H1 (cell line): ENCODE measurements around the gene ZC3H12C. TPM values are rescaled to one million over a fixed set of nuclear protein-coding genes. Genes with fewer than 3 reads are reported as not detected.

Experiments
- BCL11A ChIP-seq, 2 experiments: IDR thresholded peaks; one replicate each; pipeline ENCODE4 v1.6.1; 2011; ENCODE audit warnings: low read depth in 2 of 2, low read length in 2 of 2, mild to moderate bottlenecking in 2 of 2
- CEBPB ChIP-seq: IDR thresholded peaks from 2 replicates; pipeline ENCODE4 v1.6.1; 2012; ENCODE audit warnings: low read depth, low read length
- CHD7 ChIP-seq: fragments of 300-600 bp; sonication (generic); IDR thresholded peaks from 2 replicates; pipeline ENCODE4 v1.7.1; 2012; ENCODE audit warnings: low read length, moderate library complexity, mild to moderate bottlenecking, inconsistent platforms; ENCODE audit not compliant: insufficient replicate concordance
- CTBP2 ChIP-seq: IDR thresholded peaks from 2 replicates; pipeline ENCODE4 v1.7.0; 2011; ENCODE audit warnings: borderline replicate concordance, mild to moderate bottlenecking, moderate library complexity, mixed read lengths, low read length; ENCODE audit not compliant: insufficient read depth, insufficient read length
- EZH2 ChIP-seq: fragments of 200-600 bp; sonication (generic); IDR thresholded peaks from 2 replicates; pipeline ENCODE4 v1.7.1; 2012; ENCODE audit warnings: low read depth, mild to moderate bottlenecking, moderate library complexity, low read length, inconsistent platforms; ENCODE audit not compliant: severe bottlenecking
- MAFK ChIP-seq: IDR thresholded peaks from 2 replicates; pipeline ENCODE4 v1.6.1; 2012; ENCODE audit warnings: low read depth, mild to moderate bottlenecking, improper control_type of control experiment, low read length
- SP2 ChIP-seq: IDR thresholded peaks from 2 replicates; pipeline ENCODE4 v1.6.1; 2012; ENCODE audit warnings: mild to moderate bottlenecking, low read length, inconsistent platforms
- TAF7 ChIP-seq: optimal IDR thresholded peaks from 2 replicates; pipeline ENCODE3; 2011; ENCODE audit warnings: low read depth, mild to moderate bottlenecking, inconsistent platforms, low read length, moderate library complexity, borderline replicate concordance
- polyA plus RNA-seq, 7 experiments: library from polyadenylated mRNA; depleted of rRNA in 3 of 7; stranded (reverse) in 5 of 7; unstranded in 2 of 7; fragments of >200 nt in 5 of 7; fragments of 200-250 nt in 2 of 7; gene quantifications; 1 replicate in 5 of 7; 2 replicates in 1 of 7; 4 replicates in 1 of 7; pipeline versions ENCODE4 v1.2.1 to v1.2.3, GENCODE V29; 2011 to 2013; ENCODE audit warnings: missing spikeins in 2 of 7, mixed read lengths in 2 of 7
- total RNA-seq: library from RNA; stranded (reverse); fragmentation: NEBNext Ultra II Directional; extraction: Animal tissue kit (Norgen Biotek cat#: 25700); gene quantifications from 2 replicates; pipeline ENCODE4 v1.2.1, GENCODE V29; 2021

The ZC3H12C gene
- total and polyA plus RNA-seq, 2 of the 8 experiments (the other 6 are each of a cell fraction or from before 2014, with no cell fraction given), result 2.0 to 2.7 TPM

- TF ChIP-seq CHD7 (no peak), MAFK (no peak), SP2 (no peak), TAF7 (no peak), CEBPB (no peak), CTBP2 (no peak), EZH2 (no peak), BCL11A (IDR thresholded peaks at IDR 0.05; ENCODE audit: low read depth in 2 of 2, low read length in 2 of 2) (no peak)
Measured at GRCh38 chr11:110196884-110197420, 103.8 kb downstream of the ZC3H12C start (continued).
